Liver (tissue), 9 donors: ENCODE data around the gene DDX1. TPM values are rescaled to one million over a fixed set of nuclear protein-coding genes. Genes with fewer than 3 reads are reported as not detected.

Source experiments
- DNase-seq: peaks from one replicate; pipeline ENCODE4 v3.0.0-alpha.2; 2017; ENCODE audit warnings: low spot score
- H3K27ac ChIP-seq, 2 donors: one replicate each; pipeline ENCODE4 v1.7.0; 2013; ENCODE audit warnings: inconsistent platforms in 2 of 2, low read length in 2 of 2, control low read depth in 1 of 2, low read depth in 1 of 2, mild to moderate bottlenecking in 1 of 2
- H3K27me3 ChIP-seq, 4 donors: one replicate each; pipeline versions ENCODE4 v1.6.1 to v1.7.0; 2013; ENCODE audit warnings: low read length in 3 of 4, inconsistent platforms in 1 of 4, mild to moderate bottlenecking in 1 of 4, moderate library complexity in 1 of 4; ENCODE audit not compliant: control insufficient read depth in 4 of 4, insufficient read depth in 4 of 4
- H3K36me3 ChIP-seq, 4 donors: one replicate each; pipeline versions ENCODE4 v1.6.1 to v1.7.0; 2013; ENCODE audit warnings: low read length in 3 of 4, mild to moderate bottlenecking in 3 of 4, low read depth in 1 of 4, moderate library complexity in 1 of 4; ENCODE audit not compliant: control insufficient read depth in 4 of 4, insufficient read depth in 3 of 4
- H3K4me1 ChIP-seq, 4 donors: one replicate each; pipeline versions ENCODE4 v1.6.1 to v1.7.0; 2013; ENCODE audit warnings: low read length in 3 of 4, mild to moderate bottlenecking in 3 of 4, moderate library complexity in 1 of 4; ENCODE audit not compliant: control insufficient read depth in 4 of 4, insufficient read depth in 4 of 4
- H3K4me3 ChIP-seq, 3 donors: one replicate each; pipeline versions ENCODE4 v1.6.1 to v1.7.0; 2013; ENCODE audit warnings: low read length in 3 of 3, control low read depth in 1 of 3, low read depth in 1 of 3, mild to moderate bottlenecking in 1 of 3
- H3K9ac ChIP-seq, 2 donors: one replicate each; pipeline ENCODE4 v1.7.0; 2013; ENCODE audit warnings: low read length in 2 of 2, mild to moderate bottlenecking in 2 of 2, moderate library complexity in 2 of 2, control low read depth in 1 of 2, low read depth in 1 of 2
- H3K9me3 ChIP-seq, 4 donors: one replicate each; pipeline versions ENCODE4 v1.6.1 to v1.7.0; 2013; ENCODE audit warnings: low read length in 3 of 4; ENCODE audit not compliant: control insufficient read depth in 4 of 4
- ATF3 ChIP-seq: IDR thresholded peaks from 2 replicates; pipeline ENCODE4 v1.6.1; 2016; ENCODE audit warnings: antibody characterized with exemption
- EGR1 ChIP-seq, 2 donors: IDR thresholded peaks; 2 replicates each; pipeline ENCODE4 v1.6.1; 2016 to 2018; ENCODE audit warnings: antibody characterized with exemption in 2 of 2, low read depth in 2 of 2
- FOXA1 ChIP-seq: IDR thresholded peaks from 2 replicates; pipeline ENCODE4 v1.6.1; 2016; ENCODE audit warnings: antibody characterized with exemption
- FOXA2 ChIP-seq: IDR thresholded peaks from 2 replicates; pipeline ENCODE4 v1.6.1; 2016; ENCODE audit warnings: antibody characterized with exemption
- GABPA ChIP-seq, 2 donors: IDR thresholded peaks in 1 of 2; conservative IDR thresholded peaks in 1 of 2; 2 replicates each; pipeline ENCODE4 v1.6.1; 2016; ENCODE audit warnings: antibody characterized with exemption in 2 of 2, mild to moderate bottlenecking in 1 of 2, moderate library complexity in 1 of 2
- HNF4A ChIP-seq, 2 donors: conservative IDR thresholded peaks; 2 replicates each; pipeline ENCODE4 v1.6.1; 2016; ENCODE audit warnings: antibody characterized with exemption in 2 of 2, mild to moderate bottlenecking in 2 of 2
- HNF4G ChIP-seq: IDR thresholded peaks from 2 replicates; pipeline ENCODE4 v1.6.1; 2016; ENCODE audit warnings: antibody characterized with exemption
- JUND ChIP-seq, 2 donors: IDR thresholded peaks; 2 replicates each; pipeline ENCODE4 v1.6.1; 2016; ENCODE audit warnings: antibody characterized with exemption in 2 of 2
- NR2F2 ChIP-seq: IDR thresholded peaks from 2 replicates; pipeline ENCODE4 v1.6.1; 2016; ENCODE audit warnings: antibody characterized with exemption
- RAD21 ChIP-seq, 2 donors: IDR thresholded peaks; 2 replicates each; pipeline ENCODE4 v1.6.1; 2016; ENCODE audit warnings: antibody characterized with exemption in 2 of 2, mild to moderate bottlenecking in 2 of 2
- RXRA ChIP-seq, 2 donors: IDR thresholded peaks; 2 replicates each; pipeline ENCODE4 v1.6.1; 2017 to 2018; ENCODE audit warnings: antibody characterized with exemption in 2 of 2, mild to moderate bottlenecking in 1 of 2
- SP1 ChIP-seq: IDR thresholded peaks from 2 replicates; pipeline ENCODE4 v1.6.1; 2018; ENCODE audit warnings: antibody characterized with exemption, mild to moderate bottlenecking
- TAF1 ChIP-seq: conservative IDR thresholded peaks from 2 replicates; pipeline ENCODE4 v1.6.1; 2016; ENCODE audit warnings: antibody characterized with exemption, mild to moderate bottlenecking
- YY1 ChIP-seq: IDR thresholded peaks from 2 replicates; pipeline ENCODE4 v1.6.1; 2016; ENCODE audit warnings: antibody characterized with exemption, mild to moderate bottlenecking
- ZBTB33 ChIP-seq: IDR thresholded peaks from 2 replicates; pipeline ENCODE4 v1.6.1; 2016; ENCODE audit warnings: antibody characterized with exemption
- WGBS: extraction: QIAGEN DNeasy Blood & Tissue Kit; methylation state at CpG from one replicate; pipeline ENCODE4 v1.1.7; 2013; 5-methylcytosine and 5-hydroxymethylcytosine counted together
- polyA plus RNA-seq, 2 donors: library from polyadenylated mRNA; stranded (reverse) in 1 of 2; unstranded in 1 of 2; fragments of 200-250 nt in 1 of 2; fragments of >200 nt in 1 of 2; fragmentation: Nextera tagmentation in 1 of 2; extraction: Ambion mirVana in 1 of 2; gene quantifications; one replicate each; pipeline versions ENCODE4 v1.2.1 to v1.2.3, GENCODE V29; 2013 to 2015
- total RNA-seq, 2 donors: library from RNA; depleted of rRNA; stranded (reverse); fragments of >200 nt; gene quantifications; one replicate each; pipeline ENCODE4 v1.2.3, GENCODE V29; 2014
- TF ChIP-seq, protein P1 (sequence below): fragments of 150-350 bp; IDR thresholded peaks from 2 replicates; pipeline ENCODE4 v1.5.1; 2017; ENCODE audit warnings: improper control_type of control experiment, low read depth, low read length; ENCODE audit not compliant: missing input control
- TF ChIP-seq, protein P2 (sequence below): IDR thresholded peaks from 2 replicates; pipeline ENCODE4 v1.6.1; 2016; ENCODE audit warnings: antibody characterized with exemption
- TF ChIP-seq, protein P3 (sequence below): IDR thresholded peaks from 2 replicates; pipeline ENCODE4 v1.6.1; 2016; ENCODE audit warnings: antibody characterized with exemption, mild to moderate bottlenecking
- donor health status: healthy.
- donor health status: healthy.
- donor health status: healthy.
- donor health status: healthy.
- donor health status: healthy.

DDX1 gene
- total and polyA plus RNA-seq, 4 donors = 31.7 to 43.9 (median 38.8) TPM

DNA sequence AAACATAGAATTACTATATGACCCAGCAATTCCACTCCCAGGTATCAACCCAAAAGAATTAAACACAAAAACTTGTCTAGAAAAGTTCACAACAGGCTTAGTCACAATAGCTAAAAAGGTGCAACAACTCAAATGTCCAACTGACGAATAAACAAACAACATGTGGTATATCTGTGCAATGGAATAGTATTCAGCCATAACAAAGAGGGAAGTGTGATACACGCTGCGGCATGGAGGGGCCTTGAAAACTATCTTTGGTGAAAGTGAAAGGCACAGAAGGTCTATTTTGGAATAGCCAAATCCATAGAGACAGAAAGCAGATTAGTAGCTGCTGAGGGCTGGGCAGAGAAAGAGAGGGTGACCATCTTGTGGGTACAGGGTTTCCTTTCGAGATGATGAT lies 72.1 kb downstream of the DDX1 start:
- Histone ChIP-seq H3K4me1 (no peaks in the 10 kb centered on the region), H3K27me3 (no peaks in the 10 kb centered on the region), H3K36me3 (no peaks in the 10 kb centered on the region), H3K9me3 (no peaks in the 10 kb centered on the region), H3K27ac (no peak overlapping the region), H3K9ac (no peak overlapping the region), H3K4me3 (no peak overlapping the region)
- TF ChIP-seq TAF1 (no peak), FOXA2 (no peak), HNF4A (conservative IDR thresholded peaks at IDR 0.05) (no peak), ATF3 (no peak), SP1 (no peak), HNF4G (no peak), NR2F2 (no peak), GABPA (IDR thresholded peaks at IDR 0.05 in 1 of 2, conservative IDR thresholded peaks at IDR 0.05 in 1 of 2) (no peak), JUND (IDR thresholded peaks at IDR 0.05) (no peak), RAD21 (IDR thresholded peaks at IDR 0.05) (no peak), YY1 (no peak), RXRA (IDR thresholded peaks at IDR 0.05) (no peak), FOXA1 (no peak), EGR1 (IDR thresholded peaks at IDR 0.05; ENCODE audit: low read depth in 2 of 2) (no peak), ZBTB33 (no peak)
- TF ChIP-seq, protein P1, sequence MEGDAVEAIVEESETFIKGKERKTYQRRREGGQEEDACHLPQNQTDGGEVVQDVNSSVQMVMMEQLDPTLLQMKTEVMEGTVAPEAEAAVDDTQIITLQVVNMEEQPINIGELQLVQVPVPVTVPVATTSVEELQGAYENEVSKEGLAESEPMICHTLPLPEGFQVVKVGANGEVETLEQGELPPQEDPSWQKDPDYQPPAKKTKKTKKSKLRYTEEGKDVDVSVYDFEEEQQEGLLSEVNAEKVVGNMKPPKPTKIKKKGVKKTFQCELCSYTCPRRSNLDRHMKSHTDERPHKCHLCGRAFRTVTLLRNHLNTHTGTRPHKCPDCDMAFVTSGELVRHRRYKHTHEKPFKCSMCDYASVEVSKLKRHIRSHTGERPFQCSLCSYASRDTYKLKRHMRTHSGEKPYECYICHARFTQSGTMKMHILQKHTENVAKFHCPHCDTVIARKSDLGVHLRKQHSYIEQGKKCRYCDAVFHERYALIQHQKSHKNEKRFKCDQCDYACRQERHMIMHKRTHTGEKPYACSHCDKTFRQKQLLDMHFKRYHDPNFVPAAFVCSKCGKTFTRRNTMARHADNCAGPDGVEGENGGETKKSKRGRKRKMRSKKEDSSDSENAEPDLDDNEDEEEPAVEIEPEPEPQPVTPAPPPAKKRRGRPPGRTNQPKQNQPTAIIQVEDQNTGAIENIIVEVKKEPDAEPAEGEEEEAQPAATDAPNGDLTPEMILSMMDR = no peak
- TF ChIP-seq, protein P2, sequence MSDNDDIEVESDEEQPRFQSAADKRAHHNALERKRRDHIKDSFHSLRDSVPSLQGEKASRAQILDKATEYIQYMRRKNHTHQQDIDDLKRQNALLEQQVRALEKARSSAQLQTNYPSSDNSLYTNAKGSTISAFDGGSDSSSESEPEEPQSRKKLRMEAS = no peak
- TF ChIP-seq, protein P3, sequence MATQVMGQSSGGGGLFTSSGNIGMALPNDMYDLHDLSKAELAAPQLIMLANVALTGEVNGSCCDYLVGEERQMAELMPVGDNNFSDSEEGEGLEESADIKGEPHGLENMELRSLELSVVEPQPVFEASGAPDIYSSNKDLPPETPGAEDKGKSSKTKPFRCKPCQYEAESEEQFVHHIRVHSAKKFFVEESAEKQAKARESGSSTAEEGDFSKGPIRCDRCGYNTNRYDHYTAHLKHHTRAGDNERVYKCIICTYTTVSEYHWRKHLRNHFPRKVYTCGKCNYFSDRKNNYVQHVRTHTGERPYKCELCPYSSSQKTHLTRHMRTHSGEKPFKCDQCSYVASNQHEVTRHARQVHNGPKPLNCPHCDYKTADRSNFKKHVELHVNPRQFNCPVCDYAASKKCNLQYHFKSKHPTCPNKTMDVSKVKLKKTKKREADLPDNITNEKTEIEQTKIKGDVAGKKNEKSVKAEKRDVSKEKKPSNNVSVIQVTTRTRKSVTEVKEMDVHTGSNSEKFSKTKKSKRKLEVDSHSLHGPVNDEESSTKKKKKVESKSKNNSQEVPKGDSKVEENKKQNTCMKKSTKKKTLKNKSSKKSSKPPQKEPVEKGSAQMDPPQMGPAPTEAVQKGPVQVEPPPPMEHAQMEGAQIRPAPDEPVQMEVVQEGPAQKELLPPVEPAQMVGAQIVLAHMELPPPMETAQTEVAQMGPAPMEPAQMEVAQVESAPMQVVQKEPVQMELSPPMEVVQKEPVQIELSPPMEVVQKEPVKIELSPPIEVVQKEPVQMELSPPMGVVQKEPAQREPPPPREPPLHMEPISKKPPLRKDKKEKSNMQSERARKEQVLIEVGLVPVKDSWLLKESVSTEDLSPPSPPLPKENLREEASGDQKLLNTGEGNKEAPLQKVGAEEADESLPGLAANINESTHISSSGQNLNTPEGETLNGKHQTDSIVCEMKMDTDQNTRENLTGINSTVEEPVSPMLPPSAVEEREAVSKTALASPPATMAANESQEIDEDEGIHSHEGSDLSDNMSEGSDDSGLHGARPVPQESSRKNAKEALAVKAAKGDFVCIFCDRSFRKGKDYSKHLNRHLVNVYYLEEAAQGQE = no peak
- DNase-seq = no peak
- 97% methylated on average over 4 of the region's 4 CpGs for WGBS
